K562 (cell line): Measurements from ENCODE around the gene NTF4. TPM values are rescaled to one million over a fixed set of nuclear protein-coding genes. Genes with fewer than 3 reads are reported as not detected.

Experiments used
- ARID1B ChIP-seq: fragments of 450-650 bp; IDR thresholded peaks from 2 replicates; pipeline ENCODE4 v1.6.1; 2016; ENCODE audit warnings: antibody characterized with exemption, mild to moderate bottlenecking, inconsistent platforms
- BCL6 ChIP-seq: fragments of 250-450 bp; sonication (Bioruptor Pico); IDR thresholded peaks from 2 replicates; pipeline ENCODE4 v1.4.0; 2020
- KAT8 ChIP-seq: fragments of 450-650 bp; IDR thresholded peaks from 2 replicates; pipeline ENCODE4 v1.6.1; 2016; ENCODE audit warnings: low read depth, mild to moderate bottlenecking
- MAFG ChIP-seq: fragments of 450-650 bp; conservative IDR thresholded peaks from 2 replicates; pipeline ENCODE4 v1.6.1; 2016; ENCODE audit warnings: missing genetic modification characterization, missing compliant biosample characterization
- MEIS2 ChIP-seq: fragments of 450-650 bp; IDR thresholded peaks from 2 replicates; pipeline ENCODE4 v1.6.1; 2014; ENCODE audit warnings: mild to moderate bottlenecking; ENCODE audit not compliant: partially characterized antibody
- MTA3 ChIP-seq: fragments of 450-650 bp; formaldehyde crosslinking; IDR thresholded peaks from 2 replicates; pipeline ENCODE4 v1.6.1; 2017; ENCODE audit warnings: mild to moderate bottlenecking, borderline replicate concordance
- NR1H2 ChIP-seq: sonication (generic); formaldehyde crosslinking; IDR thresholded peaks from 2 replicates; pipeline ENCODE4 v1.4.0; 2020; ENCODE audit warnings: mild to moderate bottlenecking, missing genetic modification reagents
- NR3C1 ChIP-seq: sonication (generic); formaldehyde crosslinking; IDR thresholded peaks from 2 replicates; pipeline ENCODE4 v1.8.1; 2022; ENCODE audit warnings: missing genetic modification reagents
- RAD51 ChIP-seq: fragments of 450-650 bp; IDR thresholded peaks from 2 replicates; pipeline ENCODE4 v1.7.1; 2016; ENCODE audit warnings: low read depth, mild to moderate bottlenecking, borderline replicate concordance
- TCF7L2 ChIP-seq: fragments of 150-350 bp; IDR thresholded peaks from 2 replicates; pipeline ENCODE4 v1.6.1; 2016; ENCODE audit warnings: low read depth, mild to moderate bottlenecking, low read length, moderate library complexity
- ZBTB7A ChIP-seq: IDR thresholded peaks from 2 replicates; pipeline ENCODE4 v1.6.1; 2011; ENCODE audit warnings: low read depth, mild to moderate bottlenecking, low read length, moderate library complexity, borderline replicate concordance; ENCODE audit not compliant: control insufficient read depth
- ZNF263 ChIP-seq: sonication (generic); formaldehyde crosslinking; IDR thresholded peaks from 2 replicates; pipeline ENCODE4 v1.8.0; 2022; ENCODE audit warnings: mild to moderate bottlenecking, missing genetic modification reagents, borderline replicate concordance
- ZNF444 ChIP-seq: fragments of 250-450 bp; sonication (Bioruptor Pico); IDR thresholded peaks from 2 replicates; pipeline ENCODE4 v1.4.0; 2020; ENCODE audit warnings: mild to moderate bottlenecking, moderate library complexity
- polyA plus RNA-seq, 8 experiments: library from polyadenylated mRNA; depleted of rRNA in 4 of 8; stranded (reverse) in 5 of 8; unstranded in 3 of 8; fragments of >200 nt; fragmentation: Nextera tagmentation in 2 of 8; fragmentation: Illumina TruSeq in 1 of 8; extraction: Ambion mirVana in 2 of 8; extraction: Trizol in 1 of 8; gene quantifications; 2 replicates each; pipeline versions ENCODE4 v1.2.1 to v1.2.3, GENCODE V29; 2011 to 2014; ENCODE audit warnings: inconsistent platforms in 1 of 8, missing spikeins in 1 of 8
- total RNA-seq, 7 experiments: library from RNA; depleted of rRNA in 6 of 7; stranded (reverse); fragments of >200 nt in 6 of 7; fragmentation: Illumina TruSeq in 2 of 7; extraction: Trizol in 2 of 7; gene quantifications; 2 replicates each; pipeline versions ENCODE4 v1.2.1 to v1.2.3, GENCODE V29; 2011 to 2021; ENCODE audit warnings: low replicate concordance in 1 of 7
- TF ChIP-seq, protein P1 (sequence below): sonication (generic); formaldehyde crosslinking; IDR thresholded peaks from 2 replicates; pipeline ENCODE4 v1.8.0; 2022; ENCODE audit warnings: missing genetic modification reagents, mild to moderate bottlenecking, borderline replicate concordance
- TF ChIP-seq, protein P2 (sequence below): fragments of 450-650 bp; IDR thresholded peaks from 2 replicates; pipeline ENCODE4 v1.6.1; 2017; ENCODE audit warnings: antibody characterized with exemption, mild to moderate bottlenecking
- TF ChIP-seq, protein P3 (sequence below): fragments of 200-800 bp; sonication (Bioruptor generic); IDR thresholded peaks from 2 replicates; pipeline ENCODE4 v1.6.1; 2017; ENCODE audit warnings: missing genetic modification characterization, missing compliant biosample characterization
- TF ChIP-seq, protein P4 (sequence below): fragments of 200-400 bp; formaldehyde crosslinking; IDR thresholded peaks from 2 replicates; pipeline ENCODE4 v1.6.1; 2017; ENCODE audit warnings: mild to moderate bottlenecking, low read depth, low read length, moderate library complexity

NTF4 gene
- total and polyA plus RNA-seq, 9 of the 15 experiments (the other 6 are each of a cell fraction or from before 2014, with no cell fraction given), result not detected

DNA sequence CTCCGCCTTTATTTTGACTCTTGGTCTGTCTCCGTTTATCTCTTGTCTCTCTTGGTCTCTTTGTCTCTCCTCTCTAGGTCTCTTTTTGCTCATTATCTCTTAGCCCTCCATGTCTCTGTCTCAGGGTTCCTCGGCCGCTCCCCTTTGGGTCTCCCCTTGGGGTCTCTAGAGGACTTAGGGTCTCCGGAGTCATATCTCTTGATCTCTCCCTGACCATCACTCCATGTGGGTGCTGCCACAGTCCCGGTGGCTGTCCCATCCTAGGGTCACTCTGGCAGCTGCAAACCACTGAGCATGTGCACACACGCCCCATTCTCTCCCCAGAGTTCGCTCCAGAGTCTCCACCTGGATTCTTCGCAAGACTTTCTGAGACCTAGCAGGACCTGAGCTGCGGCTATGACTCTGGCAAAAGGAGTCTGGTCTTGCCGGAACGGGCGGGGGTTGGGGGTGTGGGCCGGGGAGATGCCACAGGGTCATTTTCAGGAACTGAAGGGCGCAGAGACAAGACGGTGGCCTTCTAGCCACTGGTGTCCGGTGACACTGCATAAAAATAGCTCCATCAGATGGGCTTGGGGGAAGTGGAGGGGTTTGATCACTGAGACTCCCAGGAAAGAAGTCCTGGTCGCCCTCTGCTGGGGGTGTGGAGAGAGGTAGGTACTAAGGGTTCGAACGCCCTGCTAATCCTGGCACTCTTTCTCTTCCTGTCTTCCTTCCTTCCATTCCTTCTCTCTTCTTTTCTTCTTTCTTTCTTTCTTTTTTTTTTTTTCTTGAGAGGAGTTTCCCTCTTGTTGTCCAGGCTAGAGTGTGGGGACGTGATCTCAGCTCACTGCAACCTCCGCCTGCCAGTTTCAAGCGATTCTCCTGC lies 9.1 kb upstream of the NTF4 start (continued):
- TF ChIP-seq, protein P1, sequence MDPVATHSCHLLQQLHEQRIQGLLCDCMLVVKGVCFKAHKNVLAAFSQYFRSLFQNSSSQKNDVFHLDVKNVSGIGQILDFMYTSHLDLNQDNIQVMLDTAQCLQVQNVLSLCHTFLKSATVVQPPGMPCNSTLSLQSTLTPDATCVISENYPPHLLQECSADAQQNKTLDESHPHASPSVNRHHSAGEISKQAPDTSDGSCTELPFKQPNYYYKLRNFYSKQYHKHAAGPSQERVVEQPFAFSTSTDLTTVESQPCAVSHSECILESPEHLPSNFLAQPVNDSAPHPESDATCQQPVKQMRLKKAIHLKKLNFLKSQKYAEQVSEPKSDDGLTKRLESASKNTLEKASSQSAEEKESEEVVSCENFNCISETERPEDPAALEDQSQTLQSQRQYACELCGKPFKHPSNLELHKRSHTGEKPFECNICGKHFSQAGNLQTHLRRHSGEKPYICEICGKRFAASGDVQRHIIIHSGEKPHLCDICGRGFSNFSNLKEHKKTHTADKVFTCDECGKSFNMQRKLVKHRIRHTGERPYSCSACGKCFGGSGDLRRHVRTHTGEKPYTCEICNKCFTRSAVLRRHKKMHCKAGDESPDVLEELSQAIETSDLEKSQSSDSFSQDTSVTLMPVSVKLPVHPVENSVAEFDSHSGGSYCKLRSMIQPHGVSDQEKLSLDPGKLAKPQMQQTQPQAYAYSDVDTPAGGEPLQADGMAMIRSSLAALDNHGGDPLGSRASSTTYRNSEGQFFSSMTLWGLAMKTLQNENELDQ (CRISPR knock-in tag), result no peak
- TF ChIP-seq MTA3 (no peak), BCL6 (CRISPR knock-in tag) (no peak), NR1H2 (CRISPR knock-in tag) (no peak), MAFG (tag) (peak; percentile 79), NR3C1 (CRISPR knock-in tag) (no peak), MEIS2 (no peak), ZNF444 (no peak), ZNF263 (CRISPR knock-in tag) (no peak), ARID1B (peak; percentile 21; the same call in 1 of the 2 replicates), ZBTB7A (peak; percentile 82), RAD51 (no peak), TCF7L2 (no peak), KAT8 (no peak)
- TF ChIP-seq, protein P2, sequence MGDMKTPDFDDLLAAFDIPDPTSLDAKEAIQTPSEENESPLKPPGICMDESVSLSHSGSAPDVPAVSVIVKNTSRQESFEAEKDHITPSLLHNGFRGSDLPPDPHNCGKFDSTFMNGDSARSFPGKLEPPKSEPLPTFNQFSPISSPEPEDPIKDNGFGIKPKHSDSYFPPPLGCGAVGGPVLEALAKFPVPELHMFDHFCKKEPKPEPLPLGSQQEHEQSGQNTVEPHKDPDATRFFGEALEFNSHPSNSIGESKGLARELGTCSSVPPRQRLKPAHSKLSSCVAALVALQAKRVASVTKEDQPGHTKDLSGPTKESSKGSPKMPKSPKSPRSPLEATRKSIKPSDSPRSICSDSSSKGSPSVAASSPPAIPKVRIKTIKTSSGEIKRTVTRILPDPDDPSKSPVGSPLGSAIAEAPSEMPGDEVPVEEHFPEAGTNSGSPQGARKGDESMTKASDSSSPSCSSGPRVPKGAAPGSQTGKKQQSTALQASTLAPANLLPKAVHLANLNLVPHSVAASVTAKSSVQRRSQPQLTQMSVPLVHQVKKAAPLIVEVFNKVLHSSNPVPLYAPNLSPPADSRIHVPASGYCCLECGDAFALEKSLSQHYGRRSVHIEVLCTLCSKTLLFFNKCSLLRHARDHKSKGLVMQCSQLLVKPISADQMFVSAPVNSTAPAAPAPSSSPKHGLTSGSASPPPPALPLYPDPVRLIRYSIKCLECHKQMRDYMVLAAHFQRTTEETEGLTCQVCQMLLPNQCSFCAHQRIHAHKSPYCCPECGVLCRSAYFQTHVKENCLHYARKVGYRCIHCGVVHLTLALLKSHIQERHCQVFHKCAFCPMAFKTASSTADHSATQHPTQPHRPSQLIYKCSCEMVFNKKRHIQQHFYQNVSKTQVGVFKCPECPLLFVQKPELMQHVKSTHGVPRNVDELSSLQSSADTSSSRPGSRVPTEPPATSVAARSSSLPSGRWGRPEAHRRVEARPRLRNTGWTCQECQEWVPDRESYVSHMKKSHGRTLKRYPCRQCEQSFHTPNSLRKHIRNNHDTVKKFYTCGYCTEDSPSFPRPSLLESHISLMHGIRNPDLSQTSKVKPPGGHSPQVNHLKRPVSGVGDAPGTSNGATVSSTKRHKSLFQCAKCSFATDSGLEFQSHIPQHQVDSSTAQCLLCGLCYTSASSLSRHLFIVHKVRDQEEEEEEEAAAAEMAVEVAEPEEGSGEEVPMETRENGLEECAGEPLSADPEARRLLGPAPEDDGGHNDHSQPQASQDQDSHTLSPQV, result no peak
- TF ChIP-seq, protein P3, sequence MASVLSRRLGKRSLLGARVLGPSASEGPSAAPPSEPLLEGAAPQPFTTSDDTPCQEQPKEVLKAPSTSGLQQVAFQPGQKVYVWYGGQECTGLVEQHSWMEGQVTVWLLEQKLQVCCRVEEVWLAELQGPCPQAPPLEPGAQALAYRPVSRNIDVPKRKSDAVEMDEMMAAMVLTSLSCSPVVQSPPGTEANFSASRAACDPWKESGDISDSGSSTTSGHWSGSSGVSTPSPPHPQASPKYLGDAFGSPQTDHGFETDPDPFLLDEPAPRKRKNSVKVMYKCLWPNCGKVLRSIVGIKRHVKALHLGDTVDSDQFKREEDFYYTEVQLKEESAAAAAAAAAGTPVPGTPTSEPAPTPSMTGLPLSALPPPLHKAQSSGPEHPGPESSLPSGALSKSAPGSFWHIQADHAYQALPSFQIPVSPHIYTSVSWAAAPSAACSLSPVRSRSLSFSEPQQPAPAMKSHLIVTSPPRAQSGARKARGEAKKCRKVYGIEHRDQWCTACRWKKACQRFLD, result no peak
- TF ChIP-seq, protein P4, sequence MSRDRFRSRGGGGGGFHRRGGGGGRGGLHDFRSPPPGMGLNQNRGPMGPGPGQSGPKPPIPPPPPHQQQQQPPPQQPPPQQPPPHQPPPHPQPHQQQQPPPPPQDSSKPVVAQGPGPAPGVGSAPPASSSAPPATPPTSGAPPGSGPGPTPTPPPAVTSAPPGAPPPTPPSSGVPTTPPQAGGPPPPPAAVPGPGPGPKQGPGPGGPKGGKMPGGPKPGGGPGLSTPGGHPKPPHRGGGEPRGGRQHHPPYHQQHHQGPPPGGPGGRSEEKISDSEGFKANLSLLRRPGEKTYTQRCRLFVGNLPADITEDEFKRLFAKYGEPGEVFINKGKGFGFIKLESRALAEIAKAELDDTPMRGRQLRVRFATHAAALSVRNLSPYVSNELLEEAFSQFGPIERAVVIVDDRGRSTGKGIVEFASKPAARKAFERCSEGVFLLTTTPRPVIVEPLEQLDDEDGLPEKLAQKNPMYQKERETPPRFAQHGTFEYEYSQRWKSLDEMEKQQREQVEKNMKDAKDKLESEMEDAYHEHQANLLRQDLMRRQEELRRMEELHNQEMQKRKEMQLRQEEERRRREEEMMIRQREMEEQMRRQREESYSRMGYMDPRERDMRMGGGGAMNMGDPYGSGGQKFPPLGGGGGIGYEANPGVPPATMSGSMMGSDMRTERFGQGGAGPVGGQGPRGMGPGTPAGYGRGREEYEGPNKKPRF, result no peak
